GM10266 (cell line): ENCODE results near the gene DOCK9.
A peak's percentile ranks its signal among the peaks of the same experiment; 100 is the strongest.

ENCODE experiments used
- DNase-seq: peaks from one replicate; pipeline ENCODE4 v3.0.0; 2012; ENCODE audit errors: extremely low spot score
- TF ChIP-seq, protein P1 (sequence below): IDR thresholded peaks from 2 replicates; pipeline ENCODE4 v1.5.1; 2012; ENCODE audit warnings: mild to moderate bottlenecking, low read depth; ENCODE audit not compliant: control insufficient read depth, insufficient read depth; ENCODE audit errors: missing control alignments

Gene DOCK9

DNA sequence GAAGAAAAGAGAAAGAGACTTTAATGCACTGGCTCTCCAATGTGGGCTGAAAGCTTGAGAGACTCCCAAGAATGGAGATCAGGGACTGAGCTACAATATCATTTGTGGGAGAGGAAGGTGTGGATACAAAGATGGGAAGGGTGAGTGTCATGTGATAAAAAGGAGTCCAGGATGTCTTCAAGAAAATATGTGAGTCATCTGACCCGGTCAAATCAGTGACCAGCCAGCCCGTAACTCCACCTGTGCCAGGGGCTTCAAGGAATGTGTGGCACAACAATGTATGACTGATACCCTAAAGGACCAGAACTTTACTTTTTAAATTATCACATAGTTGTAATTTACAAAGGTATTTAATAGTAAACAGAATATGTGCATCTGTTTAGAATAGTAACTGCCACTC, 97.2 kb downstream of the DOCK9 start:
- no peak for DNase-seq

DNA sequence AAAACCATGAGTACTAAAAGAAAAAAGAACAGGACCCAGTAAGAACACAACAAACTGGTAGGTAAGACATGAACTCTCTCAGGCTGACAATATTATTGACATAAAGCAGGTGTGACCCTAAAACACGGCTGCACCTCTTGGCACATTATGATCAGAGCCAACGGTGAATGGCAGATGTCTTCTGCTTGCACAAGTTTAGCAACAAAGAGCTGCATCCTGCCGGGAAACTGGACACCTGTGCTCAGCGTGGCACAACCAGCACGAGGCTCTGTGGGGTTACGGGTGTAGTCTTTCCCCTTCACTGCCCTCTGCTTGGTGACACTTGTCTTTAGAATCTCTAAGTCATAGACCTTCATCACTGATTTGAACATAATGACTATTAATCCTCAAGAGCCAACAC, 97.9 kb downstream of the DOCK9 start:
- TF ChIP-seq, protein P1, sequence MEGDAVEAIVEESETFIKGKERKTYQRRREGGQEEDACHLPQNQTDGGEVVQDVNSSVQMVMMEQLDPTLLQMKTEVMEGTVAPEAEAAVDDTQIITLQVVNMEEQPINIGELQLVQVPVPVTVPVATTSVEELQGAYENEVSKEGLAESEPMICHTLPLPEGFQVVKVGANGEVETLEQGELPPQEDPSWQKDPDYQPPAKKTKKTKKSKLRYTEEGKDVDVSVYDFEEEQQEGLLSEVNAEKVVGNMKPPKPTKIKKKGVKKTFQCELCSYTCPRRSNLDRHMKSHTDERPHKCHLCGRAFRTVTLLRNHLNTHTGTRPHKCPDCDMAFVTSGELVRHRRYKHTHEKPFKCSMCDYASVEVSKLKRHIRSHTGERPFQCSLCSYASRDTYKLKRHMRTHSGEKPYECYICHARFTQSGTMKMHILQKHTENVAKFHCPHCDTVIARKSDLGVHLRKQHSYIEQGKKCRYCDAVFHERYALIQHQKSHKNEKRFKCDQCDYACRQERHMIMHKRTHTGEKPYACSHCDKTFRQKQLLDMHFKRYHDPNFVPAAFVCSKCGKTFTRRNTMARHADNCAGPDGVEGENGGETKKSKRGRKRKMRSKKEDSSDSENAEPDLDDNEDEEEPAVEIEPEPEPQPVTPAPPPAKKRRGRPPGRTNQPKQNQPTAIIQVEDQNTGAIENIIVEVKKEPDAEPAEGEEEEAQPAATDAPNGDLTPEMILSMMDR = no peak
- no peak for DNase-seq

More for the DNA sequence above, 97.2 kb downstream of the DOCK9 start:
- TF ChIP-seq, protein P1 = no peak

DNA sequence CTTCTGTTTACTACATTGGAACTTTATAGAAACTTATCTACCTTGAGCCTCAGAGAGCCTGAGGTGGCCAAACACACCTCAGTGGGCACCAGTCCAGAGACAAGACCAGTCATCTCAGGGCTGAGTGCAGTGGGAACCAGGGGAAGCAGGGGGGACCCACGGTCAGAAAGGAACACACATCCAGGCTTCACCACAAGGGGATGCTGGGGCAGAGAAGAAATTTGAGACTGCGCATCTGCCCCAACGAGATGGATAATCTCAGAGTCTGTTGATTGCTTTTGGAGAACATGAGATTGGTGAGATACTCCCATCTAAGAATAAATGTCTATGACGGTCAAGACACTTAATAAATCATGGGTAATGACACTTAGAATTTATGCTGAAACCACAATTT, 98.7 kb downstream of the DOCK9 start:
- TF ChIP-seq, protein P1 = no peak
- no peak for DNase-seq

DNA sequence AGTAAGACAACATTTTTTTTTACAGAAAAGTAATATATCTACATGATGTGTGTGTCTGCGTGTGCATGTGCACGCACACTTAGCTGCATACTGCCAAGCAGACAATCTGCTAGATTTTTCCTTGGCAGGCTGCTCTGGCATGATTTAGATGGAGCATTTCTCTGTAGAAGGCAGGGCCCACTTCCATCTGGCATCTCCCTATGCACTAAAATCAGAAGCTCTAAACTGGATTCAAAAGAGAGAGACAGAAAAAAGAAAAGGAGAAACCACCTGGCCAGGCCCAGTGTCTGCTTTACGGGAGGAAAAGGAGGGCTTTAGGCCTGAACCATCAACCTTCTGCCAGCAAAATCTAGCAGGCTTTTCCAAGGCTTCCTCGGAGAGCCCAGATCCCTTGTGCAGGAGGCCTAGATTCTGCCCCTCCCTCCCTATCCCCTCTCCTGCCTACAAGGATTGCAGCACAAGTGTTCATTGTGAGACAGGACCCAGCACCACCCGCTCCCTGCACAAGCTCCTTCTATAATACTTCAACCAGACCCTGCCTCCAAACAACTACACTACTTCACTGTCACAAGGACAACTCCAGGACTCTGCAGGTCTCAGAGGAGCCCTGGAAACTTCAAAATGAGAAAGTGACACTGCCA, 99.3 kb downstream of the DOCK9 start:
- TF ChIP-seq, protein P1 = no peak
- no peak for DNase-seq

DNA sequence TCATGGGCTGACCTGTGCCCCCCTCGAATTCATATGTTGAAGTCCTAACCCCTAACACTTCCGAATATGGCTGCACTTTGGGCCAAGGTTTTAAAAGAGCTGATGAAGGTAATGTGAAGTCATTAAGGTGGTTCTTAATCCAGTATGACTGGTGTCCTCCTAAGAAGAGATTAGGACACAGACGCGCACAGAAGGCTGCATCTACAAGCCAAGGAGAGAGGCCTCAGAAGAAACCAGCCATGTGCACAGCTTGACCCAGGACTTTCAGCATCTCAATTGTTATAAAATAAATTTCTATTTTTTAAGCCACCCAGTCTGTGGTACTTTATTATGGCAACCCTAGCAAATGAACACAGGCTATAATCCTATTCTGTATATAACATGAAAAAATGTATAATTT, 99.9 kb downstream of the DOCK9 start:
- TF ChIP-seq, protein P1 = no peak
- DNase-seq = no peak

DNA sequence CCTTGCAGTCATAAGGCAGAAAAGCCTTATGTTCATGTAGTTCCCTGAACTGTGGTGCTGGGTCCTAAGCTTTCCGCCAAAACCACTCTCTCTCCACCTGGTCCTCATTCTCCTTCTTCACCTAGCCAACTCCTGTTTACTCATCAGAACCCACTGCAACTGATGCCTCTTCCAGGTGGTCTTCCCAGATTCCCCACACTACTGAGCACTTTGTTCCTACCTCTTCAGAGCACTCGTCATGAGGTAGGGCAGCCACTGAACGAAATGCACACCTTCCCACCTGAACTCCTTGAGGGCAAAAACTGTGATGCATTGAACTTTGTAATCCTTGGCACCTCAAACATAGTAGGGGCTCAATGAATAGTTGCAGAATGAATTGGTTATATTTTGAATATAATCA, 100.4 kb downstream of the DOCK9 start:
- TF ChIP-seq, protein P1 = no peak
- DNase-seq = no peak

DNA sequence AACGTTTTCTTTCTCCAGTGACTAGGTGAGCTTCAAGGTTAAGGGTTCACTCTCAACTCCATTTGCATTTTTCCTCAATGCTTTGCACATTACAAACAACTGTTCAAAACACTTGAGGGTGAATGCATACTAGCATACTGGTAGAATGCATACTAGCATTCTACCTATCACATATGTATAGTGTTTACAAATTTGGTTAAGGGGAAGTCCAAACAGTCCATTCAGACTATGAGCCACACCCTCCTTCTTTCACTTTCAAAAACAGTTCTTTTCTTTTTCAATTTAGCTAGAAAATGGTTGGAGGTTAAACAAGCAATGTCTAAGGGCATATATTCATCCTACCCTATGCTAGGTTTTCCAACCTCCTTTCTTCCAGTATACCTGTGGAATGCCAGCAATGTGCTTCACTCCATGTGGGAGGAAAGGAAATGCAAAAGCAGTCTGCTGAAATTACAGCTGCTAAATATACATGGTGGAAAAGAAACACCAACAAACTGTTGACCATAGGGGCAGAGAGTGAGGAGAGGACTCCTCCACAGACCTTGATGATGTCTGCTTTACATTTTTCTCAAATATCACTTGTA, 102.6 kb downstream of the DOCK9 start:
- DNase-seq = peak; percentile 37

More for the DNA sequence above, 102.6 kb downstream of the DOCK9 start:
- TF ChIP-seq, protein P1 = no peak
